ENCODE results near the gene LRCOL1.

The LRCOL1 gene

GRCh38 chr12:132646850-132647249, 36.5 kb upstream of the LRCOL1 start:
- Histone ChIP-seq H3K4me3 (ENCODE audit: low read length) (no peak overlapping the region), H3K27me3 (ENCODE audit: control insufficient read depth, insufficient read depth, low read length) (no peaks in the 10 kb centered on the region), H3K27ac (ENCODE audit: low read length) (no peak overlapping the region), H3K4me1 (ENCODE audit: control insufficient read depth, low read depth, low read length) (no peaks in the 10 kb centered on the region), H3K36me3 (ENCODE audit: control insufficient read depth, low read depth, low read length) (peaks cover 76% of the 10 kb centered on the region), H3K9ac (ENCODE audit: low read length) (no peak overlapping the region), H3K9me3 (ENCODE audit: control insufficient read depth, low read depth, low read length) (no peaks in the 10 kb centered on the region)

GRCh38 chr12:132642846-132643835, 32.8 kb upstream of the LRCOL1 start:
- H3K27ac ChIP-seq (ENCODE audit: low read length): no peak overlapping the region
- H3K9me3 ChIP-seq (ENCODE audit: control insufficient read depth, low read depth, low read length): no peaks in the 10 kb centered on the region
- H3K9ac ChIP-seq (ENCODE audit: low read length): no peak overlapping the region
- H3K27me3 ChIP-seq (ENCODE audit: control insufficient read depth, insufficient read depth, low read length): no peaks in the 10 kb centered on the region
- peaks cover 69% of the 10 kb centered on the region for H3K36me3 ChIP-seq (ENCODE audit: control insufficient read depth, low read depth, low read length)
- H3K4me1 ChIP-seq (ENCODE audit: control insufficient read depth, low read depth, low read length): no peaks in the 10 kb centered on the region
- H3K4me3 ChIP-seq (ENCODE audit: low read length): no peak overlapping the region

- no peak overlapping the region for H3K27ac ChIP-seq (ENCODE audit: low read length)
- H3K9ac ChIP-seq (ENCODE audit: low read length): no peak overlapping the region
- no peak overlapping the region for H3K4me3 ChIP-seq (ENCODE audit: low read length)
- H3K27me3 ChIP-seq (ENCODE audit: control insufficient read depth, insufficient read depth, low read length): no peaks in the 10 kb centered on the region
- peaks cover 69% of the 10 kb centered on the region for H3K36me3 ChIP-seq (ENCODE audit: control insufficient read depth, low read depth, low read length)
- H3K4me1 ChIP-seq (ENCODE audit: control insufficient read depth, low read depth, low read length): no peaks in the 10 kb centered on the region
- H3K9me3 ChIP-seq (ENCODE audit: control insufficient read depth, low read depth, low read length): no peaks in the 10 kb centered on the region
Measured at GRCh38 chr12:132641811-132642650, 31.6 kb upstream of the LRCOL1 start.

- no peaks in the 10 kb centered on the region for H3K4me1 ChIP-seq (ENCODE audit: control insufficient read depth, low read depth, low read length)
- no peaks in the 10 kb centered on the region for H3K9me3 ChIP-seq (ENCODE audit: control insufficient read depth, low read depth, low read length)
- no peak overlapping the region for H3K27ac ChIP-seq (ENCODE audit: low read length)
- no peak overlapping the region for H3K9ac ChIP-seq (ENCODE audit: low read length)
- no peaks in the 10 kb centered on the region for H3K27me3 ChIP-seq (ENCODE audit: control insufficient read depth, insufficient read depth, low read length)
- peaks cover 75% of the 10 kb centered on the region for H3K36me3 ChIP-seq (ENCODE audit: control insufficient read depth, low read depth, low read length)
- H3K4me3 ChIP-seq (ENCODE audit: low read length): no peak overlapping the region
Measured at GRCh38 chr12:132640936-132641335, 30.6 kb upstream of the LRCOL1 start.

GRCh38 chr12:132639956-132640520, 29.7 kb upstream of the LRCOL1 start:
- H3K27me3 ChIP-seq (ENCODE audit: control insufficient read depth, insufficient read depth, low read length): no peaks in the 10 kb centered on the region
- no peaks in the 10 kb centered on the region for H3K4me1 ChIP-seq (ENCODE audit: control insufficient read depth, low read depth, low read length)
- no peak overlapping the region for H3K4me3 ChIP-seq (ENCODE audit: low read length)
- peaks cover 76% of the 10 kb centered on the region for H3K36me3 ChIP-seq (ENCODE audit: control insufficient read depth, low read depth, low read length)
- H3K9me3 ChIP-seq (ENCODE audit: control insufficient read depth, low read depth, low read length): no peaks in the 10 kb centered on the region
- no peak overlapping the region for H3K27ac ChIP-seq (ENCODE audit: low read length)
- H3K9ac ChIP-seq (ENCODE audit: low read length): no peak overlapping the region

- Histone ChIP-seq H3K27ac (ENCODE audit: low read length) (no peak overlapping the region), H3K9ac (ENCODE audit: low read length) (no peak overlapping the region), H3K4me1 (ENCODE audit: control insufficient read depth, low read depth, low read length) (no peaks in the 10 kb centered on the region), H3K36me3 (ENCODE audit: control insufficient read depth, low read depth, low read length) (peaks cover 87% of the 10 kb centered on the region), H3K9me3 (ENCODE audit: control insufficient read depth, low read depth, low read length) (no peaks in the 10 kb centered on the region), H3K27me3 (ENCODE audit: control insufficient read depth, insufficient read depth, low read length) (no peaks in the 10 kb centered on the region), H3K4me3 (ENCODE audit: low read length) (no peak overlapping the region)
Measured at GRCh38 chr12:132638541-132639408, 28.4 kb upstream of the LRCOL1 start.

GRCh38 chr12:132637811-132638210, 27.4 kb upstream of the LRCOL1 start:
- no peak overlapping the region for H3K27ac ChIP-seq (ENCODE audit: low read length)
- no peaks in the 10 kb centered on the region for H3K27me3 ChIP-seq (ENCODE audit: control insufficient read depth, insufficient read depth, low read length)
- H3K9ac ChIP-seq (ENCODE audit: low read length): no peak overlapping the region
- no peaks in the 10 kb centered on the region for H3K9me3 ChIP-seq (ENCODE audit: control insufficient read depth, low read depth, low read length)
- peaks cover 83% of the 10 kb centered on the region for H3K36me3 ChIP-seq (ENCODE audit: control insufficient read depth, low read depth, low read length)
- no peak overlapping the region for H3K4me3 ChIP-seq (ENCODE audit: low read length)
- H3K4me1 ChIP-seq (ENCODE audit: control insufficient read depth, low read depth, low read length): no peaks in the 10 kb centered on the region

- Histone ChIP-seq H3K36me3 (ENCODE audit: control insufficient read depth, low read depth, low read length) (peaks cover 85% of the 10 kb centered on the region), H3K27me3 (ENCODE audit: control insufficient read depth, insufficient read depth, low read length) (no peaks in the 10 kb centered on the region), H3K4me1 (ENCODE audit: control insufficient read depth, low read depth, low read length) (no peaks in the 10 kb centered on the region), H3K9ac (ENCODE audit: low read length) (no peak overlapping the region), H3K27ac (ENCODE audit: low read length) (no peak overlapping the region), H3K4me3 (ENCODE audit: low read length) (no peak overlapping the region), H3K9me3 (ENCODE audit: control insufficient read depth, low read depth, low read length) (no peaks in the 10 kb centered on the region)
Measured at GRCh38 chr12:132635076-132635955, 24.9 kb upstream of the LRCOL1 start.

GRCh38 chr12:132634411-132634990, 24.1 kb upstream of the LRCOL1 start:
- peaks cover 87% of the 10 kb centered on the region for H3K36me3 ChIP-seq (ENCODE audit: control insufficient read depth, low read depth, low read length)
- H3K27ac ChIP-seq (ENCODE audit: low read length): no peak overlapping the region
- no peak overlapping the region for H3K4me3 ChIP-seq (ENCODE audit: low read length)
- H3K27me3 ChIP-seq (ENCODE audit: control insufficient read depth, insufficient read depth, low read length): no peaks in the 10 kb centered on the region
- H3K4me1 ChIP-seq (ENCODE audit: control insufficient read depth, low read depth, low read length): no peaks in the 10 kb centered on the region
- H3K9ac ChIP-seq (ENCODE audit: low read length): no peak overlapping the region
- H3K9me3 ChIP-seq (ENCODE audit: control insufficient read depth, low read depth, low read length): no peaks in the 10 kb centered on the region

GRCh38 chr12:132633901-132634300, 23.5 kb upstream of the LRCOL1 start:
- H3K9me3 ChIP-seq (ENCODE audit: control insufficient read depth, low read depth, low read length): no peaks in the 10 kb centered on the region
- no peaks in the 10 kb centered on the region for H3K4me1 ChIP-seq (ENCODE audit: control insufficient read depth, low read depth, low read length)
- H3K9ac ChIP-seq (ENCODE audit: low read length): no peak overlapping the region
- no peak overlapping the region for H3K4me3 ChIP-seq (ENCODE audit: low read length)
- H3K27me3 ChIP-seq (ENCODE audit: control insufficient read depth, insufficient read depth, low read length): no peaks in the 10 kb centered on the region
- peaks cover 90% of the 10 kb centered on the region for H3K36me3 ChIP-seq (ENCODE audit: control insufficient read depth, low read depth, low read length)
- no peak overlapping the region for H3K27ac ChIP-seq (ENCODE audit: low read length)

All from iPS-18a (cell line).